NB4 (cell line): Measurements from ENCODE around the gene DACT1.

Source experiments
- DNase-seq: peaks from one replicate; pipeline ENCODE4 v3.0.0; 2010; ENCODE audit warnings: low read depth
- H3K4me3 ChIP-seq: one replicate; pipeline ENCODE4 v1.5.1; 2011; ENCODE audit warnings: mild to moderate bottlenecking, low read depth, low read length, moderate library complexity
- MYC ChIP-seq: IDR thresholded peaks from 2 replicates; pipeline ENCODE4 v1.6.1; 2011; ENCODE audit warnings: low read depth, low read length
- POLR2A ChIP-seq: IDR thresholded peaks from 2 replicates; pipeline ENCODE4 v1.6.1; 2011; ENCODE audit warnings: mild to moderate bottlenecking; ENCODE audit not compliant: insufficient read length; ENCODE audit errors: extremely low read depth
- TF ChIP-seq, protein P1 (sequence below): IDR thresholded peaks from one replicate; pipeline ENCODE4 v1.5.1; 2012; ENCODE audit warnings: low read depth, low read length
- TF ChIP-seq, protein P2 (sequence below): IDR thresholded peaks from 2 replicates; pipeline ENCODE4 v1.6.1; 2011; ENCODE audit warnings: low read depth, low read length

Gene DACT1

DNA sequence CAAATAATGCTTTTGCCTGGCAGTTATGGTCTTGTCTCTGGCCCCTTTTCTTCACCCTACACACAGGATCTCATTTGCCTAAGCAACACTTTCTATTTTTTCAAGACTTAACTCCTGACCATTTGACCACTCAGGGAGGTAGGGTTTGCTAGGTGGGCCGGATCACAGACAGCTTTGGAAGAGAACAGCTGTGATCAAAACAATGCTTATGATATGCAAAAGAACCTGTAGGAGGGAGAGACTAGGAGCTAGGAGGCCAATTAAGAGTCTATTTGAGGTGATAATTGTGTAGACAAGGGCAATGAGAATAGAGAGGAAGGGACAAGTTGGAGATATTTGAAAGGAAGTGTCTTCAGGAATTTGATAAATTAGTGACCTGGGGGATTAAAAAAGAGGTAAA is 12.3 kb upstream of the DACT1 start:
- no peak overlapping the region for H3K4me3 ChIP-seq
- TF ChIP-seq POLR2A (no peak), MYC (no peak)
- TF ChIP-seq, protein P1, sequence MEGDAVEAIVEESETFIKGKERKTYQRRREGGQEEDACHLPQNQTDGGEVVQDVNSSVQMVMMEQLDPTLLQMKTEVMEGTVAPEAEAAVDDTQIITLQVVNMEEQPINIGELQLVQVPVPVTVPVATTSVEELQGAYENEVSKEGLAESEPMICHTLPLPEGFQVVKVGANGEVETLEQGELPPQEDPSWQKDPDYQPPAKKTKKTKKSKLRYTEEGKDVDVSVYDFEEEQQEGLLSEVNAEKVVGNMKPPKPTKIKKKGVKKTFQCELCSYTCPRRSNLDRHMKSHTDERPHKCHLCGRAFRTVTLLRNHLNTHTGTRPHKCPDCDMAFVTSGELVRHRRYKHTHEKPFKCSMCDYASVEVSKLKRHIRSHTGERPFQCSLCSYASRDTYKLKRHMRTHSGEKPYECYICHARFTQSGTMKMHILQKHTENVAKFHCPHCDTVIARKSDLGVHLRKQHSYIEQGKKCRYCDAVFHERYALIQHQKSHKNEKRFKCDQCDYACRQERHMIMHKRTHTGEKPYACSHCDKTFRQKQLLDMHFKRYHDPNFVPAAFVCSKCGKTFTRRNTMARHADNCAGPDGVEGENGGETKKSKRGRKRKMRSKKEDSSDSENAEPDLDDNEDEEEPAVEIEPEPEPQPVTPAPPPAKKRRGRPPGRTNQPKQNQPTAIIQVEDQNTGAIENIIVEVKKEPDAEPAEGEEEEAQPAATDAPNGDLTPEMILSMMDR, result no peak
- TF ChIP-seq, protein P2, sequence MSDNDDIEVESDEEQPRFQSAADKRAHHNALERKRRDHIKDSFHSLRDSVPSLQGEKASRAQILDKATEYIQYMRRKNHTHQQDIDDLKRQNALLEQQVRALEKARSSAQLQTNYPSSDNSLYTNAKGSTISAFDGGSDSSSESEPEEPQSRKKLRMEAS, result no peak
- no peak for DNase-seq

DNA sequence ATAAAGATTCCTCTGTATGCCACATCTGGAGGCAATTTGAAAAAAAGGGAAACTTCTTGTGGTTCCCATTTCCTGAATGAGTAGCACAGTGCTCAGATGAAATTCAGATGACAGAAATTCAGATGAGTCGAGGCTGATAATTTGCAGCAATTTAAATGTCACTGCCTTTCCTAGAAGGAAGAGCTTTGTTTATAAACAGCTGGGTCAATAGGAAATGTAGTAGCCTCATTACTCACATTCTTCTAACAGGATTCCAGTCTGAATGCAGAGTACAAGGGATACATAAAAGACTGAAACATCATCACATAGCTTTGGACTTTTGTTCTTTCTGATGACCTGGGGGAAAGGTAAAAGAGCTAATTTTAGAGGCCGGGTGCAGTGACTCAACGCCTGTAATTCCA is 11.3 kb upstream of the DACT1 start:
- no peak overlapping the region for H3K4me3 ChIP-seq
- DNase-seq, result no peak
- TF ChIP-seq POLR2A, result no peak
- no peak for TF ChIP-seq MYC
- TF ChIP-seq, protein P1, result no peak
- TF ChIP-seq, protein P2, result no peak

DNA sequence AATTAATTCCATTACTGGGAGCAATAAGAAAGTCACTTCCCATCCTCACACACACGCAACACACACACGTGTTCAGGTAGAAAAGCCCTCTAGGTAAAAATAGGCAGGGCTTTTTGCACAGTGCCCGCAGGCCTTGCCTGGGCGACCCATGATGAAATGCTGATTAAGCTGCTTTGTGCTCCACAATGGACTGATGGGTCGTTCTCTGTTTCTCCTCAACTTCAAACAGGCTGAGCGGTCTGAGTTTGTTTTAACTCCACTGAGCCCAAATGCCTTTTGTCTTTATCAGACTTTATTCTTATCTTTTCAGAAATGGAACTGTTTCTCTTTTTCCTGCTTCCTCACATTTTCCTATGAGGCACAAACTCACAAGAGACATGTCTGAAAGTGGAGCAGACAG is 9.4 kb upstream of the DACT1 start:
- TF ChIP-seq, protein P1, result no peak
- TF ChIP-seq MYC (no peak), POLR2A (no peak)
- TF ChIP-seq, protein P2, result no peak
- H3K4me3 ChIP-seq, result no peak overlapping the region
- no peak for DNase-seq

DNA sequence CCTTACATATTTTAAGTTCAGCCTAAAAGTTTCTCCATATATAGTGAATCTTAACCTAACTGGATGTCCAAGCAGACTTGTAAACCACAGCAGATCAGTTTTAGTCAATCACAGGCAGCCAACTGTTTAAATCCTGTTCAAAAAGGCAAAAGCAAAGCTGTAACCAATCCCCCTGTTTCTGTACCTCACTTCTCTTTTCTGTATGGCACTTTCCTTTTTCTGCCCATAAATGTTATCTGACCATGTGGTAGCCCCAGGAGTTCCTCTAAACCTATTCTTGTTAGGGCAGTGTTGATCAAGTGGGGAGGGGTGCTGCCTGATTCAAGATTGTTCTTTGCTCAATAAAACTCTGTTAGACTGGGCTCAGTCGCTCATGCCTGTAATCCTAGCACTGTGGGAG is 8.5 kb upstream of the DACT1 start:
- TF ChIP-seq POLR2A (no peak), MYC (no peak)
- TF ChIP-seq, protein P1, result no peak
- TF ChIP-seq, protein P2, result no peak
- no peak overlapping the region for H3K4me3 ChIP-seq
- DNase-seq, result no peak

DNA sequence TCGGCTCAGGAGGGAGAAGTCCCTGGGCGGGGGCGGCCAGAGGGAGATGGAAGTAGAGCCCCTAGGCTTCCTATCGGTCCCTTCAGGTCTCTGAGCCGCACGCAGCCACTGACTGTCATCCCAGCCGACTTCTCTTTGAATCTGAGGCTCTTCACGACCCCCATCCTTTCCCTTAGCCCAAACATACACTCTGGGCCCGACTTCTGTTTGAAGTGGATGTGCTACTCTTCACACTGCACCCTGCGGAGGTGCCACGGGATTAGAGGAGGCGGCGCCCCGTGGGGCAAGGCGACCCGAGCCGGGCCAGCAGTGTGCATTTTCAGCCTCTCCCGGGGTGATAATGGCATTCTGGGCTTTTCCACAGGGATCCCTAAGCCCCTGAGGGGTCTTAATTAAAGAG is 6.0 kb upstream of the DACT1 start:
- no peak for TF ChIP-seq POLR2A
- no peak for DNase-seq
- no peak overlapping the region for H3K4me3 ChIP-seq

DNA sequence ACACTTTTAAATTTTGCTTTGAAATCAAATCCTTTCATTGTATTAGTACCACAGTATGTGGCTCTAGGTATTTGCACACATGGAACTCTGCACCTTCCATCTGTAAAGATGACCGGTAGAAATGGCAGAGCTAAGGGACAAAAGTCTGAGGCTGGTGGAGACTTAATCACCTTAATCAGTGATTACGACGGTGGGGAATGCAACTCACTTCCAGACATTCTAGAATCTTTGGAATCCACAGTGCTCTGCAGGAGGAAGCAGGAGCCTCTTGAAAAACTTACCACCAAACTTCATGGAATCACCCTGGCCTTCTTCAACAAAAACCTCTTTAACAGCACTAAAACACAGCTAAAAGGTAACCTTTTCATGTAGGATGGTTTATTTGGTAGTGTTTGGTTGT is 3.9 kb upstream of the DACT1 start:
- TF ChIP-seq, protein P1, result no peak
- TF ChIP-seq, protein P2, result no peak
- TF ChIP-seq POLR2A, result no peak
- DNase-seq, result no peak
- no peak overlapping the region for H3K4me3 ChIP-seq
